ENCODE data around the gene CMTM4. TPM values are rescaled to one million over a fixed set of nuclear protein-coding genes. Genes with fewer than 3 reads are reported as not detected.

Gene CMTM4
- polyA plus RNA-seq, 1 donor from 2014 or later: 27.2 TPM

- H3K79me2 ChIP-seq (replicated peaks; ENCODE audit: insufficient read depth, low read length): no peaks in the 10 kb centered on the region
- no peak overlapping the region for H3K27ac ChIP-seq (ENCODE audit: low read length)
Observed at GRCh38 chr16:66610111-66610820, 86.3 kb downstream of the CMTM4 start.

GRCh38 chr16:66609139-66609510 lies 87.4 kb downstream of the CMTM4 start:
- no peak overlapping the region for H2AFZ ChIP-seq (ENCODE audit: low read depth, low read length)
- H3K9me2 ChIP-seq (ENCODE audit: insufficient read depth, low read length): no peaks in the 10 kb centered on the region
- no peak overlapping the region for H3K4me2 ChIP-seq (ENCODE audit: low read length)
- no peaks in the 10 kb centered on the region for H3K79me2 ChIP-seq (replicated peaks; ENCODE audit: insufficient read depth, low read length)
- H3K27ac ChIP-seq (ENCODE audit: low read length): no peak overlapping the region
- H3K9me3 ChIP-seq (ENCODE audit: low read length): no peaks in the 10 kb centered on the region
- no peaks in the 10 kb centered on the region for H3K36me3 ChIP-seq (ENCODE audit: insufficient read depth, low read length)
- H3F3A ChIP-seq (ENCODE audit: insufficient read depth, low read length, poor library complexity, severe bottlenecking): no peaks in the 10 kb centered on the region
- H4K20me1 ChIP-seq (ENCODE audit: insufficient read depth): no peaks in the 10 kb centered on the region
- no peak overlapping the region for H3K4me3 ChIP-seq (ENCODE audit: low read length)
- no peaks in the 10 kb centered on the region for H3K27me3 ChIP-seq (ENCODE audit: insufficient read depth, low read depth, low read length)
- H3K9ac ChIP-seq (ENCODE audit: low read length): no peak overlapping the region
- TF ChIP-seq POLR2AphosphoS5 (IDR thresholded peaks at IDR 0.05) (no peak), EZH2 (IDR thresholded peaks at IDR 0.05; ENCODE audit: borderline replicate concordance, insufficient read depth, low read length, poor library complexity, severe bottlenecking) (no peak), EP300 (conservative IDR thresholded peaks at IDR 0.05; ENCODE audit: poor library complexity, severe bottlenecking) (no peak), TAF1 (IDR thresholded peaks at IDR 0.05; ENCODE audit: low read depth) (no peak), SMC3 (conservative IDR thresholded peaks at IDR 0.05; ENCODE audit: poor library complexity) (no peak), CTCF (IDR thresholded peaks at IDR 0.05; ENCODE audit: poor library complexity, severe bottlenecking) (no peak)

More at GRCh38 chr16:66610111-66610820, 86.3 kb downstream of the CMTM4 start:
- Histone ChIP-seq H3K9me2 (ENCODE audit: insufficient read depth, low read length) (no peaks in the 10 kb centered on the region), H2AFZ (ENCODE audit: low read depth, low read length) (no peak overlapping the region), H3F3A (ENCODE audit: insufficient read depth, low read length, poor library complexity, severe bottlenecking) (no peaks in the 10 kb centered on the region), H3K4me3 (ENCODE audit: low read length) (no peak overlapping the region), H3K27me3 (ENCODE audit: insufficient read depth, low read depth, low read length) (no peaks in the 10 kb centered on the region), H4K20me1 (ENCODE audit: insufficient read depth) (no peaks in the 10 kb centered on the region), H3K9ac (ENCODE audit: low read length) (no peak overlapping the region), H3K9me3 (ENCODE audit: low read length) (no peaks in the 10 kb centered on the region), H3K4me2 (ENCODE audit: low read length) (no peak overlapping the region), H3K36me3 (ENCODE audit: insufficient read depth, low read length) (no peaks in the 10 kb centered on the region)
- TF ChIP-seq REST (IDR thresholded peaks at IDR 0.05; ENCODE audit: borderline replicate concordance): no peak
- no peak for TF ChIP-seq CTCF (IDR thresholded peaks at IDR 0.05; ENCODE audit: poor library complexity, severe bottlenecking)
- TF ChIP-seq SMC3 (conservative IDR thresholded peaks at IDR 0.05; ENCODE audit: poor library complexity): no peak
- TF ChIP-seq POLR2AphosphoS5 (IDR thresholded peaks at IDR 0.05): no peak
- TF ChIP-seq MXI1 (conservative IDR thresholded peaks at IDR 0.05; ENCODE audit: poor library complexity, severe bottlenecking): no peak
- TF ChIP-seq EP300 (conservative IDR thresholded peaks at IDR 0.05; ENCODE audit: poor library complexity, severe bottlenecking): no peak
- TF ChIP-seq EZH2 (IDR thresholded peaks at IDR 0.05; ENCODE audit: borderline replicate concordance, insufficient read depth, low read length, poor library complexity, severe bottlenecking): no peak
- TF ChIP-seq TAF1 (IDR thresholded peaks at IDR 0.05; ENCODE audit: low read depth): no peak
- no peak for TF ChIP-seq RAD21 (conservative IDR thresholded peaks at IDR 0.05)
